Endothelial cell of umbilical vein (primary cell): Measurements from ENCODE around the gene ZNF548.

Source experiments
- CTCF ChIP-seq, 2 donors: IDR thresholded peaks; 1 replicate in 1 of 2; 2 replicates in 1 of 2; pipeline ENCODE4 v1.5.1; 2011; ENCODE audit warnings: low read length in 2 of 2, mild to moderate bottlenecking in 2 of 2, moderate library complexity in 2 of 2, control low read depth in 1 of 2, inconsistent platforms in 1 of 2, low read depth in 1 of 2; ENCODE audit not compliant: insufficient read depth in 1 of 2; ENCODE audit errors: extremely low read depth in 1 of 2
- EZH2 ChIP-seq: IDR thresholded peaks from 2 replicates; pipeline ENCODE4 v1.6.1; 2012; ENCODE audit warnings: borderline replicate concordance, low read depth, mild to moderate bottlenecking, moderate library complexity, low read length, inconsistent platforms; ENCODE audit not compliant: severe bottlenecking
- POLR2AphosphoS5 ChIP-seq: IDR thresholded peaks from 2 replicates; pipeline ENCODE4 v1.6.1; 2012; ENCODE audit warnings: low read depth, mild to moderate bottlenecking, control low read depth, low read length, moderate library complexity; ENCODE audit not compliant: insufficient read depth

- TF ChIP-seq EZH2 (no peak), CTCF (IDR thresholded peaks at IDR 0.05; ENCODE audit: extremely low read depth in 1 of 2, insufficient read depth in 1 of 2, low read depth in 1 of 2, low read length in 2 of 2) (no peak), POLR2AphosphoS5 (no peak)
These were observed 47.1 kb upstream of the ZNF548 start for GRCh38 chr19:57342582-57342981.
